CD14-positive monocyte (primary cell): ENCODE data around the gene SLC37A4. TPM values are rescaled to one million over a fixed set of nuclear protein-coding genes. Genes with fewer than 3 reads are reported as not detected.

ENCODE experiments used
- DNase-seq, 3 donors: peaks; one replicate each; pipeline ENCODE4 v3.0.0-alpha.2; 2011 to 2022
- H2AFZ ChIP-seq: 2 replicates; pipeline ENCODE4 v1.6.0; 2012; ENCODE audit warnings: mild to moderate bottlenecking, low read depth, low read length, inconsistent platforms; ENCODE audit not compliant: insufficient read depth, poor library complexity, severe bottlenecking
- H3K27ac ChIP-seq, 2 donors: 1 replicate in 1 of 2; 2 replicates in 1 of 2; pipeline ENCODE4 v1.5.1; 2012 to 2013; ENCODE audit warnings: low read length in 2 of 2, control low read depth in 1 of 2, inconsistent platforms in 1 of 2, low read depth in 1 of 2, mild to moderate bottlenecking in 1 of 2
- H3K27me3 ChIP-seq, 2 donors: one replicate each; pipeline versions ENCODE4 v1.6.0 to v1.6.1; 2011 to 2013; ENCODE audit warnings: low read length in 2 of 2; ENCODE audit not compliant: control insufficient read depth in 2 of 2, insufficient read depth in 2 of 2
- H3K36me3 ChIP-seq, 2 donors: replicated peaks in 1 of 2; 1 replicate in 1 of 2; 2 replicates in 1 of 2; pipeline versions ENCODE4 v1.5.1 to v1.6.1; 2012 to 2013; ENCODE audit warnings: low read length in 2 of 2, control low read depth in 1 of 2, inconsistent platforms in 1 of 2, mild to moderate bottlenecking in 1 of 2; ENCODE audit not compliant: insufficient read depth in 2 of 2, control insufficient read depth in 1 of 2
- H3K4me1 ChIP-seq, 2 donors: 1 replicate in 1 of 2; 2 replicates in 1 of 2; pipeline versions ENCODE4 v1.5.1 to v1.6.1; 2012 to 2013; ENCODE audit warnings: low read length in 2 of 2, control low read depth in 1 of 2, inconsistent platforms in 1 of 2, mild to moderate bottlenecking in 1 of 2, moderate library complexity in 1 of 2; ENCODE audit not compliant: insufficient read depth in 2 of 2, control insufficient read depth in 1 of 2
- H3K4me2 ChIP-seq: replicated peaks from 2 replicates; pipeline ENCODE3; 2012; ENCODE audit warnings: low read length, moderate library complexity, mild to moderate bottlenecking; ENCODE audit not compliant: poor library complexity, severe bottlenecking; ENCODE audit errors: extremely low read depth
- H3K4me3 ChIP-seq, 3 experiments: fragments of 200-600 bp in 1 of 3; sonication (generic) in 1 of 3; replicated peaks in 1 of 3; 1 replicate in 2 of 3; 2 replicates in 1 of 3; pipeline ENCODE4 v1.5.1; 2011 to 2013; ENCODE audit warnings: low read length in 3 of 3, mild to moderate bottlenecking in 3 of 3, control low read depth in 2 of 3, low read depth in 2 of 3, inconsistent platforms in 1 of 3, moderate library complexity in 1 of 3
- H3K79me2 ChIP-seq: 2 replicates; pipeline ENCODE4 v1.6.0; 2012; ENCODE audit warnings: mild to moderate bottlenecking, control low read depth, inconsistent platforms, low read length, moderate library complexity; ENCODE audit not compliant: insufficient read depth
- H3K9ac ChIP-seq: 2 replicates; pipeline ENCODE4 v1.6.0; 2017; ENCODE audit warnings: low read length, mild to moderate bottlenecking; ENCODE audit not compliant: insufficient read depth, poor library complexity, severe bottlenecking
- H3K9me3 ChIP-seq, 2 donors: replicated peaks in 1 of 2; 1 replicate in 1 of 2; 2 replicates in 1 of 2; pipeline versions ENCODE4 v1.5.1 to v1.6.1; 2012 to 2013; ENCODE audit warnings: low read length in 2 of 2, control low read depth in 1 of 2; ENCODE audit not compliant: control insufficient read depth in 1 of 2, insufficient read depth in 1 of 2
- H4K20me1 ChIP-seq: 2 replicates; pipeline ENCODE4 v1.6.0; 2012; ENCODE audit warnings: mild to moderate bottlenecking, low read length, control low read depth, moderate library complexity; ENCODE audit not compliant: insufficient read depth
- H3K27ac Mint-ChIP-seq, 7 donors: one replicate each; pipeline ENCODE4 v1.8.0; 2020; ENCODE audit warnings: mild to moderate bottlenecking in 7 of 7, mixed read lengths in 7 of 7, moderate library complexity in 6 of 7, inconsistent platforms in 2 of 7
- H3K27me3 Mint-ChIP-seq, 3 donors: one replicate each; pipeline ENCODE4 v1.8.0; 2021 to 2022; ENCODE audit warnings: low read depth in 3 of 3, mild to moderate bottlenecking in 3 of 3, mixed read lengths in 3 of 3, moderate library complexity in 3 of 3, inconsistent platforms in 1 of 3
- H3K36me3 Mint-ChIP-seq, 2 donors: one replicate each; pipeline ENCODE4 v1.8.0; 2020; ENCODE audit warnings: mixed read lengths in 2 of 2, inconsistent platforms in 1 of 2, mild to moderate bottlenecking in 1 of 2
- H3K4me1 Mint-ChIP-seq: one replicate; pipeline ENCODE4 v1.8.0; 2020; ENCODE audit warnings: mild to moderate bottlenecking, mixed read lengths
- H3K4me3 Mint-ChIP-seq, 2 donors: one replicate each; pipeline ENCODE4 v1.8.0; 2020; ENCODE audit warnings: mild to moderate bottlenecking in 2 of 2, mixed read lengths in 2 of 2, moderate library complexity in 1 of 2
- H3K9me3 Mint-ChIP-seq, 7 donors: one replicate each; pipeline ENCODE4 v1.8.0; 2020 to 2022; ENCODE audit warnings: mixed read lengths in 7 of 7, mild to moderate bottlenecking in 6 of 7, moderate library complexity in 6 of 7, inconsistent platforms in 2 of 7
- WGBS: methylation state at CpG from one replicate; pipeline ENCODE4 v1.1.5; 2013; ENCODE audit warnings: missing lambda C conversion rate; ENCODE audit not compliant: insufficient coverage; 5-methylcytosine and 5-hydroxymethylcytosine counted together
- intact Hi-C, 2 donors: fragments of 100-400 bp; cut with micrococcal nuclease; formaldehyde crosslinking; loops; one replicate each; pipeline versions ENCODE4 v1.15.0 to v1.15.1; 2023
- polyA plus RNA-seq, 3 donors: library from polyadenylated mRNA; depleted of rRNA in 1 of 3; unstranded in 2 of 3; stranded (reverse) in 1 of 3; fragments of 300-500 nt in 2 of 3; fragments of >200 nt in 1 of 3; fragmentation: Illumina TruSeq in 2 of 3; gene quantifications; 1 replicate in 2 of 3; 2 replicates in 1 of 3; pipeline ENCODE4 v1.2.3, GENCODE V29; 2012 to 2021
- TF ChIP-seq, protein P1 (sequence below): fragments of 200-600 bp; IDR thresholded peaks from one replicate; pipeline ENCODE4 v1.8.0; 2022; ENCODE audit warnings: antibody characterized with exemption, mild to moderate bottlenecking

SLC37A4 gene
- polyA plus RNA-seq, 3 donors: 5.9 to 8.0 (median 7.2) TPM

DNA sequence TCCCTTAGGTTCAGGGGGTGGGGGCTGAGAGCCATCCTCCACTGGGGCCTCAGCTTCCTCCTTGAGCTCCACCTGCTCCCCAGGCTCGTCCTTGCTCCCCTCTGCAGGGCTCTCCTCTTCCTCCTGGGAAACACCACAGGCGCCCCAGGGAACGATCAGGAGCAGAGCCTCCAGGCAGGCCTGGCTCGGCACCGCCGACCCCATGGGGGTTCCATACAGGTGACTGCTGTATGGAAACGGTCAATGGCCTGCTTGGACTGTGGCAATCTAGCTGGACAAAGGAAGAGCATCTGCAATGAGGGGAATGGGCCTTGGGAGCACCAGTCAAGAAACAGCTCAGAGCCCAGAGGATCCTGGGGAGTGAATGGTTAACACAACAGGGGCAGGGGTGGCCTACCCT is 18.4 kb upstream of the SLC37A4 start:
- H3K9ac ChIP-seq: no peak overlapping the region
- Mint-ChIP-seq H3K27ac (peak overlapping the region in 2 of 7 donors; percentile 46 to 60), H3K4me1 (no peaks in the 10 kb centered on the region), H3K36me3 (peaks cover 91 to 100% of the 10 kb centered on the region in 2 donors), H3K27me3 (peaks cover 0 to 1% (median 0%) of the 10 kb centered on the region in 3 donors), H3K9me3 (no peaks in the 10 kb centered on the region), H3K4me3 (no peak overlapping the region)
- no peaks in the 10 kb centered on the region for H4K20me1 ChIP-seq
- no peak overlapping the region for H3K4me2 ChIP-seq
- no peaks in the 10 kb centered on the region for H3K79me2 ChIP-seq
- no peak overlapping the region for H2AFZ ChIP-seq
- no peaks in the 10 kb centered on the region for H3K4me1 ChIP-seq
- TF ChIP-seq, protein P1, sequence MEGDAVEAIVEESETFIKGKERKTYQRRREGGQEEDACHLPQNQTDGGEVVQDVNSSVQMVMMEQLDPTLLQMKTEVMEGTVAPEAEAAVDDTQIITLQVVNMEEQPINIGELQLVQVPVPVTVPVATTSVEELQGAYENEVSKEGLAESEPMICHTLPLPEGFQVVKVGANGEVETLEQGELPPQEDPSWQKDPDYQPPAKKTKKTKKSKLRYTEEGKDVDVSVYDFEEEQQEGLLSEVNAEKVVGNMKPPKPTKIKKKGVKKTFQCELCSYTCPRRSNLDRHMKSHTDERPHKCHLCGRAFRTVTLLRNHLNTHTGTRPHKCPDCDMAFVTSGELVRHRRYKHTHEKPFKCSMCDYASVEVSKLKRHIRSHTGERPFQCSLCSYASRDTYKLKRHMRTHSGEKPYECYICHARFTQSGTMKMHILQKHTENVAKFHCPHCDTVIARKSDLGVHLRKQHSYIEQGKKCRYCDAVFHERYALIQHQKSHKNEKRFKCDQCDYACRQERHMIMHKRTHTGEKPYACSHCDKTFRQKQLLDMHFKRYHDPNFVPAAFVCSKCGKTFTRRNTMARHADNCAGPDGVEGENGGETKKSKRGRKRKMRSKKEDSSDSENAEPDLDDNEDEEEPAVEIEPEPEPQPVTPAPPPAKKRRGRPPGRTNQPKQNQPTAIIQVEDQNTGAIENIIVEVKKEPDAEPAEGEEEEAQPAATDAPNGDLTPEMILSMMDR: no peak
- no peak for DNase-seq
- H3K36me3 ChIP-seq: peaks cover 68 to 99% of the 10 kb centered on the region in 2 donors
- no peak overlapping the region for H3K27ac ChIP-seq
- WGBS: 91% methylated on average over 6 of the region's 7 CpGs
- intact Hi-C loops: no loop called here
- H3K4me3 ChIP-seq: no peak overlapping the region
- no peaks in the 10 kb centered on the region for H3K27me3 ChIP-seq
- H3K9me3 ChIP-seq: no peaks in the 10 kb centered on the region

DNA sequence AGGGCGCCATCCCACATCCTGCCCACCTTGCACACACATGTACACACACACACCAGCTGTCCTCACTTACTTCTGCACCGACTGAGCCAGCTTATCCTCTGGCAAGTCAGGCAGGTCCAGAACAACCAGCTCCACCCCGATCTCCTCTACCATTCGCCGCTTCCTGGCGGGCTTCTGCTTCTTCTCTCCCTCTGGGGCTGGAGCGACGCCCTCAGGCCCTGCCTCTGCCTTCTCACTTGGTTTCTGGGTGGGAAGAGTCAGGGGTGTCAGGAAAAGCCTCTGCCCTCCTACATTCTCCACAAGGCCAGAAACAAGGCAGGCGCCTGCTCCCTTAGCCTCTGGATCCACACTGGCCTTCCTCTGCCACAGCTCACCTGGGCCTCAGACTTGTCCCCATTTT is 18.0 kb upstream of the SLC37A4 start:
- H3K36me3 ChIP-seq: peaks cover 64 to 95% of the 10 kb centered on the region in 2 donors
- H3K4me3 Mint-ChIP-seq: no peak overlapping the region
- no peaks in the 10 kb centered on the region for H3K27me3 ChIP-seq
- no peaks in the 10 kb centered on the region for H3K9me3 ChIP-seq
- WGBS: no CpG with 5 or more reads among the region's 9 CpGs
- peak overlapping the region in 1 of 7 donors; percentile 60 for H3K27ac Mint-ChIP-seq
- no peak overlapping the region for H3K4me3 ChIP-seq
- H3K9ac ChIP-seq: no peak overlapping the region
- no peak overlapping the region for H3K27ac ChIP-seq
- no peak overlapping the region for H2AFZ ChIP-seq
- TF ChIP-seq, protein P1: no peak
- intact Hi-C loops: no loop called here
- no peaks in the 10 kb centered on the region for H4K20me1 ChIP-seq
- no peak overlapping the region for H3K4me2 ChIP-seq
- H3K4me1 ChIP-seq: no peaks in the 10 kb centered on the region
- no peaks in the 10 kb centered on the region for H3K79me2 ChIP-seq
- H3K27me3 Mint-ChIP-seq: peaks cover 0 to 1% (median 0%) of the 10 kb centered on the region in 3 donors
- H3K36me3 Mint-ChIP-seq: peaks cover 86 to 96% of the 10 kb centered on the region in 2 donors
- H3K4me1 Mint-ChIP-seq: no peaks in the 10 kb centered on the region
- peak in 1 of 3 donors; percentile 2 for DNase-seq
- no peaks in the 10 kb centered on the region for H3K9me3 Mint-ChIP-seq
